Lower leg skin (tissue), 4 donors: ENCODE results near the gene COMT. TPM values are rescaled to one million over a fixed set of nuclear protein-coding genes. Genes with fewer than 3 reads are reported as not detected.

Source experiments
- DNase-seq, 2 donors: peaks; one replicate each; pipeline ENCODE4 v3.0.0-alpha.2; 2019; ENCODE audit warnings: low spot score in 2 of 2
- H3K4me3 ChIP-seq: fragments of 200-600 bp; sonication (generic); 2 replicates; pipeline ENCODE4 v1.5.1; 2017; ENCODE audit warnings: mild to moderate bottlenecking, low read depth; ENCODE audit not compliant: poor library complexity, severe bottlenecking
- CTCF ChIP-seq, 3 donors: fragments of 450-650 bp; IDR thresholded peaks; one replicate each; pipeline ENCODE4 v1.5.1; 2016; ENCODE audit warnings: antibody characterized with exemption in 3 of 3, mild to moderate bottlenecking in 3 of 3, moderate library complexity in 2 of 3
- POLR2A ChIP-seq, 2 donors: fragments of 450-650 bp; IDR thresholded peaks; one replicate each; pipeline ENCODE4 v1.6.1; 2016 to 2017; ENCODE audit warnings: antibody characterized with exemption in 2 of 2, mild to moderate bottlenecking in 1 of 2, moderate library complexity in 1 of 2
- WGBS, 2 donors: methylation state at CpG; one replicate each; pipeline ENCODE4 v1.1.5; 2018; 5-methylcytosine and 5-hydroxymethylcytosine counted together
- intact Hi-C: fragments of 100-400 bp; cut with DNase I; formaldehyde crosslinking; loops from one replicate; pipeline ENCODE4 v1.15.0; 2023; ENCODE audit warnings: low total_unique reads
- total RNA-seq, 4 donors: library from RNA; depleted of rRNA; stranded (reverse); fragments of >200 nt; gene quantifications; one replicate each; pipeline ENCODE4 v1.1.0, GENCODE V29; 2016

The COMT gene
- total RNA-seq, 4 donors from 2014 or later, result 224 to 306 (median 272) TPM

DNA sequence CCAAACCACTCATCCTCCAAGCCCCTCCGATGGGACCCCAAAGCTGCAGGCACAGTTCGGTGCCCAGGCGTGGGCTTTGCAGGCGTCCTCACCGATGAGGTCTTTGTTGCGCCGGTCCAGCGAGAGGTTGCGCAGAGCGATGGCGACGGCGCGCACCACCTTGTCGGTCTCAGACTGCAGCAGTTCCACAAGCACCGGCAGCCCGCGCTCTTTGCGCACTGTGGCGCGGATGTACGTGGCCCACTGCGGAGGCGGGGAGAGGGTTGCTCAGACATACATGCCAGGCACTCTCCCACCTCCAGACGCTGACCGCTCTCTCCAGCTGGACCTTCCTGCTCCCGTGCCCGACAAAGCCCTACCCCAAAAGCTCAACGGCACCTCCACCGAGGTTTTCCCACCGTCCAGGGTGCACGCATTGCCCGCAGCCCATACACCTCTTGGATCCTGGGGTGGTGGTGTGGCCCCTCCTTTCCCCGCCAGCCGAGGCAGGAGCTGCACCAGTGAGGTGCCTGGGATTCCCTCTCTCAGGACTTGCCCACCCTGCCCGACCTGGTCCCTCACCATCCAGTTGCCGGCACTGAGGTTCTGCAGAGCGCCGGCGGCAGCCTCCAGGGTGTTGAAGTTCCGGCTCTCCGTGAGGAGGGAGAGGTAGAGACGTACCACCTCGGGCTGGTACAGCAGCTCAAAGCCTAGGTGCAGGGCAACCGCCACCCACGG lies 32.1 kb downstream of the COMT start:
- 91 to 95% methylated on average over 35 to 43 of the region's 46 CpGs for WGBS, 2 donors
- no peak overlapping the region for H3K4me3 ChIP-seq
- DNase-seq, result no peak
- intact Hi-C loops, result loop anchor here (5.0 kb wide), 2 partner anchors 39 to 154 kb away; no protein-coding TSS in a partner anchor
- no peak for TF ChIP-seq POLR2A (IDR thresholded peaks at IDR 0.05)
- TF ChIP-seq CTCF (IDR thresholded peaks at IDR 0.05), result no peak

DNA sequence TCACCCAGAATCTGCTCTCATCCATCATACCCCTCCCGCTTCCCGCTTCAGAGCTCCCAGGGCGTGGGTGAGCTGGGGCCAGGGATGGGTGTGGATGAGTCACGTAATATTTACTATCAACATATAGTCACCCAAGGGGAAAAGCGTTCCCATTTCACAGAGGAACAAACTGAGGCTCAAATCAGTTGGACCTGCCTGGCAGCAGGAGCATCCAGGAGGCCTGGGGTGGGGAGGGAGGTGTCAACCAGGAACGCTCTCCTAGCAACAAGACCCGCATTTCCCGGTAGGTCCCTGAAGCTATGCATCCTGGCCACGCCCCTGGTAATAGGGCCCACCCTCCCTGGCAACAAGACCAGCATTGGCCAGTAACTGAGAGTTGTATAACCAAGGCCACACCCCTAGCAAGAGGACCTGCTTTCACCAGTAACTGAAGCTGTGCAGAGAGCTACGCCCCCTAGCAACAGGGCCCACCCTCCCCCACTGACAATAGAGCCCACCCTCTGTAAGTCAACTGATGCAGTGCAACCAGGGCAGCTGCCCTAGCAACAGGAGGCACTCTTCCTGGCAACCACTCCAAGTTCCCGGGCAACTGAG lies 32.8 kb downstream of the COMT start:
- WGBS, 2 donors, result 60% methylated on average over 9 to 11 of the region's 11 CpGs
- intact Hi-C loops, result loop anchor here (5.0 kb wide), 2 partner anchors 38 to 153 kb away; no protein-coding TSS in a partner anchor
- DNase-seq, result no peak
- TF ChIP-seq CTCF (IDR thresholded peaks at IDR 0.05) (no peak), POLR2A (IDR thresholded peaks at IDR 0.05) (no peak)
- no peak overlapping the region for H3K4me3 ChIP-seq

DNA sequence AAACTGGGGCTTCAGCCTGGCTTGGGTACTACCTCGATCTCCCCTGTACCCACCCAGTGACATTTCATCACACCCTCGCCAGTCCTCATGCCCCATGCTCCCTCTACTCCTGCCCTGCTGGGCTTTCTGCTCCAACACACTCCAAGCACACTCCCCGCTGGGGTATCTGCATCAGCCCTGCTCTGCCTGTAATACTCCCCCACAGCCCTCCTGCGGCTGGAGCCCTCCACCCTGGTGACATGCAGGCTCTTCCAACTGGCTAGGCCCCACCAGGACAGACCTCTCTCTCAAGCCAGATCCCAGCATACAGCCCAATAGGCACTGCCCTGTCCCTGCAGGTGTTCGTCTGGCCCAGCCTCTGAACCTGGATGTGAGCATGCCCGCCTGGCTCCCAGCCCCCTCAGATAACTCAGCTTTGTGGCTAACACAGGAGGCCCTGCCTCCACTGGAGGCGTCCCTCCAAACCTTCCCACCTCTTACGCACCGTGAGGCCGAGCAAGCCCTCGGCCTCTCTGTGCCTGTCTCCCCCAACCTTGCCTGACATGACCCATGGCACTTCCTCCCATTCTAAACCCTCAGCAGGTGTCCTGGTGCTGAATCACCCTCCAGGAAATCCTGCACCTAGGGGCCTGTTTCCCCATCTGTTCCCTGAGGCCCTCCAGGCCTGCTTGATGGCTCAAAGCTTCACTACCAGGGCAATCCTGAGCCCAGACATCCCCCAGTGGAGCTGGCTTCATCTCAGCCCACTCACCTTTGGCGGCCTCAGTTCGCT lies 33.5 kb downstream of the COMT start:
- no peak for TF ChIP-seq CTCF (IDR thresholded peaks at IDR 0.05)
- no peak for TF ChIP-seq POLR2A (IDR thresholded peaks at IDR 0.05)
- intact Hi-C loops, result loop anchor here (5.0 kb wide), 2 partner anchors 37 to 152 kb away; no protein-coding TSS in a partner anchor
- DNase-seq, result no peak
- 72 to 75% methylated on average over 12 to 13 of the region's 13 CpGs for WGBS, 2 donors
- H3K4me3 ChIP-seq, result no peak overlapping the region

- DNase-seq, result no peak
- H3K4me3 ChIP-seq, result no peak overlapping the region
- TF ChIP-seq POLR2A (IDR thresholded peaks at IDR 0.05) (no peak), CTCF (IDR thresholded peaks at IDR 0.05) (no peak)
- intact Hi-C loops, result no loop called here
- WGBS, 2 donors, result 88 to 89% methylated on average over 4 of the region's 4 CpGs
These were observed 34.1 kb downstream of the COMT start for GRCh38 chr22:19975707-19976035.

GRCh38 chr22:19976671-19977070 lies 35.1 kb downstream of the COMT start:
- DNase-seq, result no peak
- 73 to 75% methylated on average over 3 of the region's 3 CpGs for WGBS, 2 donors
- intact Hi-C loops, result no loop called here
- TF ChIP-seq POLR2A (IDR thresholded peaks at IDR 0.05) (no peak), CTCF (IDR thresholded peaks at IDR 0.05) (no peak)
- H3K4me3 ChIP-seq, result no peak overlapping the region
